ENCODE measurements around the gene KSR1. TPM values are rescaled to one million over a fixed set of nuclear protein-coding genes. Genes with fewer than 3 reads are reported as not detected.
A peak's percentile ranks its signal among the peaks of the same experiment; 100 is the strongest.

Gene KSR1
- total and polyA plus RNA-seq, 2 of the 4 experiments (the other 2 are of a cell fraction): 12.5 to 21.9 TPM

DNA sequence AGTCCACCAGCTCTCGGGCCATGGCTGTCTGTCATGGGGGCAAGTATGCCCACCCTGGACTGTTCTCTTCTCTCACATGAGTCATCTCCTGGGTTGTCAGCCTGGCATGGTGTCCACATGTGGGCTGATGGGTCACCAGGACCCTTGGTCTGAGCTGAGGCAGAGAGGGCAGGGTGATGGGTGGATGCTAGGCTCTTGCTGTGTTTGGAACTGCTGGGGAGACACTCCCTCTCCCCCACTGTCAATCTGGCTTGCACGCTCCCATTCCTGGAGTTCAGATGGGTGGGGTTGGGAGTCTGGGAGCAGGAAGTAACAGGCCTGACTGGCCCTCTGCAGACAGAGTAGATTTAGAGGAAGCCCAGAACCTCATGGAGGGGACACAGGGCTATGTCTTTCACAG, 28.9 kb downstream of the KSR1 start:
- peaks cover 71% of the 10 kb centered on the region for H4K20me1 ChIP-seq (ENCODE audit: insufficient read depth, low read length)
- no peak overlapping the region for H4K8ac ChIP-seq (ENCODE audit: low read depth in 2 of 2, low read length in 2 of 2)
- no peak overlapping the region for H3K9ac ChIP-seq (ENCODE audit: low read depth, low read length)
- no peak overlapping the region for H3K27ac ChIP-seq (ENCODE audit: insufficient read depth, low read length)
- H2BK15ac ChIP-seq (ENCODE audit: low read depth, low read length): no peak overlapping the region
- no peaks in the 10 kb centered on the region for H3K9me3 ChIP-seq (ENCODE audit: control insufficient read depth, insufficient read depth, low read length)
- peak overlapping the region; percentile 33; the same call in 1 of the 2 replicates for H3K4ac ChIP-seq (ENCODE audit: low read depth, low read length)
- no peak overlapping the region for H3K56ac ChIP-seq (ENCODE audit: extremely low read depth, insufficient read depth, low read length)
- no peak overlapping the region for H2BK5ac ChIP-seq (ENCODE audit: low read depth, low read length, poor library complexity, severe bottlenecking)
- no peak for DNase-seq
- H3K4me2 ChIP-seq (ENCODE audit: low read depth, low read length): no peak overlapping the region
- in situ Hi-C loops (cut with MboI; ENCODE audit: low sequenced_read_pairs) (no loop called here), intact Hi-C loops (cut with micrococcal nuclease) (no loop called here), dilution Hi-C loops (cut with HindIII; ENCODE audit: low sequenced_read_pairs, unreplicated experiment) (no loop called here)
- CTCF ChIA-PET: no interaction called here
- peak overlapping the region; percentile 70 for H2AK5ac ChIP-seq (ENCODE audit: low read depth, low read length)
- H3K4me3 ChIP-seq (ENCODE audit: insufficient read depth, low read depth, low read length): no peak overlapping the region
- no TSS peak for BruUV-seq (replicated peaks)
- POLR2A ChIA-PET (ENCODE audit: unreplicated experiment): no interaction called here
- H2BK20ac ChIP-seq (ENCODE audit: low read depth, low read length): no peak overlapping the region
- WGBS, 2 experiments (ENCODE audit: extremely low coverage in 2 of 2, insufficient read length in 1 of 2): no CpG with 5 or more reads among the region's 2 CpGs
- peak overlapping the region; percentile 42; the same call in 1 of the 2 replicates for H4K91ac ChIP-seq (ENCODE audit: insufficient read depth, low read depth, low read length)
- H3K79me1 ChIP-seq (ENCODE audit: low read depth in 1 of 2, low read length in 2 of 2): peaks cover 34 to 73% of the 10 kb centered on the region in 2 experiments
- H2AK9ac ChIP-seq (replicated peaks; ENCODE audit: low read depth, low read length, poor library complexity): no peak overlapping the region
- H3K27me3 ChIP-seq (ENCODE audit: control insufficient read depth, insufficient read depth, low read length): no peaks in the 10 kb centered on the region
- H3K36me3 ChIP-seq (ENCODE audit: control insufficient read depth, insufficient read depth, low read length): peaks cover 19% of the 10 kb centered on the region; the same call in 1 of the 2 replicates
- no peak overlapping the region for H2BK120ac ChIP-seq (ENCODE audit: low read depth, low read length)
- H3K14ac ChIP-seq (replicated peaks; ENCODE audit: low read depth, low read length): 0 out of 2 replicates have a peak overlapping the region, but pooled peaks have one; percentile 65
- H4K5ac ChIP-seq (ENCODE audit: low read depth, low read length): no peak overlapping the region; the same call in 1 of the 2 replicates
- H3K9me1 ChIP-seq (ENCODE audit: insufficient read depth, low read length): peaks cover 16% of the 10 kb centered on the region
- ATAC-seq (ENCODE audit: low read depth): no peak
- peak overlapping the region; percentile 77; the same call in 1 of the 2 replicates for H3K23ac ChIP-seq (ENCODE audit: low read depth, low read length)
- H3K18ac ChIP-seq (ENCODE audit: low read depth, low read length): no peak overlapping the region
- peaks cover 27% of the 10 kb centered on the region for H3K4me1 ChIP-seq (ENCODE audit: control insufficient read depth, insufficient read depth, low read length)
- peak overlapping the region; percentile 33 for H2AFZ ChIP-seq (replicated peaks; ENCODE audit: low read length, poor library complexity)
- TF ChIP-seq NFE2L2 (IDR thresholded peaks at IDR 0.05; ENCODE audit: low read depth, low read length) (no peak), POLR2A (IDR thresholded peaks at IDR 0.05; ENCODE audit: low read depth, low read length) (no peak), RAD21 (IDR thresholded peaks at IDR 0.05; ENCODE audit: low read length) (no peak), CHD1 (IDR thresholded peaks at IDR 0.05; ENCODE audit: low read depth, low read length) (no peak)
